ENCODE data around the gene DIRAS3.
"Not testable (repeated sequence)": the region's sequence is repeated elsewhere in the genome, so short reads cannot be mapped to it uniquely, and the experiment has no call there.

The DIRAS3 gene

DNA sequence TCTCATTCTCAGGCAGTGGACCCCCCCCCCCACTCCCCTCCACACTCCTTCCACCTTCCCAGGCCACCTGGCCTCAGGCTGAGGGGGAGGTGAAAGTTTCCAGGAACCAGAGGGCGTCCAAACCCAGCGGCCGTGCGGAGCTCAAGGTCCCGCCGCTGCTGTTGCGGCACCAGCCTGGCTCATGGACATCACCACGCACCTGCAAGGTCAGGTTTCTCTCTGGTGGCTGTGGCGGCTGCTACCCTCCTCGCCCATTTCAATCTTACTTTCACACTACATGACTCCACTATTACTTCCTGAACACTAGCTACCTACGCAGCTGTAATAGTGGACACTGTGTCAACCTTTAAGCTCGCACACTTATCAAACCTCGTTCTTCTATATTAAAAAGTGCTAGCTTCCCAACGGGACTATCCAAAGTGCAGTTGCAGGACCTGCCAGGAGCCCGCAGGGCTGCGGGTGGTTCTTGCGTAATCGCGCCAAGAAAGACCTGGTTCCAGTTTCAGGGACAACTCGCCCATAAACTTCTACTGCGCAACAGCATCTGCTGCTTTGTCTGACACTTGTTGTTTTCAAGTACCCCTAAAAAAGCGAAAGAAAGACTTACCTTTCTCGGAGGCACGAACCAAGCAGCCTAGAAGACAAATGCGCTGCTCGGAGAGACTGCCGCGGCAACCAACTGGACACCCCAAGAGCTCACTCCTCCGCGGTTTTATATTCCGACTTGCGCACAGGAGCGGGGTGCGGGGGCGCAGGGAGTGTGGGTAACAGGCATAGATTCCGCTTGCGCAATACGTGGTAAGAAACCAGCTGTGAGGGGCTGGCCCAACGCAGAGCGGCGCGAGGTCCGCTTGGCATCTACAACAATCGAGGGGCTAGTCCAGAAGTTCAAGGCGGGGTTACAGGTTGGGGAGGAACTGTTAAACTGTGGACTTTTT, at the start of gene DIRAS3:
TSS of gene DIRAS3 (minus strand) at position 687 of the 938 bp plus-strand sequence. CDS start 3,330 bp downstream, outside the sequence.
- no peak for DNase-seq

DNA sequence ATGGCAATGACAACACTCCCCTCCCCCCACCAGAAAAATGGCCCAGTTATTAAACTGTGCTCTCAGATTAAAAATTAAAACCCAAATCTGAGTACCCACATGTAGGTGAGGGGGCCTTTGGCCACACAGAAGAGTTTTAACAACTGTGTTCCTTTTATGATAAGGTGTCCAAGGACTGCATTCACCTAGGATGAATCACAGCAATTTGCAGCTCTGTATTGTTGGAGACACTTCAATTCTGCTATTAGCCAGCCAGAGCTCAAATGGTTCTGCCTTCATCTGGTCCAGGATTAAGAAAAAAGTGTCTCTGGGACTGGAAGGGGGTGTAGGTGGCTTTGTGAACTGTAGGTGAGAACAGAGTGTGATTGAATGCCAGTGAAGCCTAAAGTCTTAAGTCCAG, 43.3 kb upstream of the DIRAS3 start:
- no peak for DNase-seq

- no peak for DNase-seq
These were observed 36.8 kb upstream of the DIRAS3 start for GRCh38 chr1:68087184-68087583.

DNA sequence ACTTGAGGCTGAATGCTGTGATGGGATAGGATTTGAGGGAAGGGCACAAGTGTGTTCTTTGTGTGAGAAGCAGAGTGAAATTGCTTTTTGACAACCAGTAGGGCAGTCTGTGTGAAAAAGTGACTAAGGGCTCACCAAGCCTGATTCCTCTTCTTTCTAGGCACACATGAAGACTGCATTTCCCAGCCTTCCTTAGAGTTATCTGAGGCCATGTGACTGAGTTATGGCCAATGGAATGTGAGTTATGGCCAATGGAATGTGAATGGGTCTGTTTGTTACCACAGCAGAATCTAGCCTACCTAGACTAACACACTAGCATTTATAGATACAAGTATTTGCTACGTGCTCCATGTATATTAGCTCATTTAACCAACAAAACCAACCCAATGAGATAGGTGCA, 35.3 kb upstream of the DIRAS3 start:
- no peak for DNase-seq

DNA sequence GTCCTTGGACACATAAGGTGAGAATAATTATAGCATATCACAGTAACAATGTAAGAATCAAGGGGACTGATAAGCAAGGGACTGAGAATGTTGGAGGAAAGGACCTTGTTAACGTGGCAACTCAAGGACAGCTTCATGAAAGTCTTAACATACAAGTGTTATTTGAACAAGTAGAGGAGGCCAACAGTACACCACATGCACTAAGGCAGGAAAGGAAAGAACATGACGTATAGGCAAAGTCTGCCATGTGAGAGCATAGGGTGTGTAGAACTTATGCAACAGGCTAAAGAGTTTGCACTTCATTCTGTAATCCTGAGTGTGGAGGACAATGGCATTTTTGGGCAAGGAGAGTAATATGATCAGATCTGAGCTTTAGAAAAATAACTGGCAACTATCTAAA, 33.3 kb upstream of the DIRAS3 start:
- DNase-seq, result no peak

- no peak for DNase-seq
These were observed 31.4 kb upstream of the DIRAS3 start for GRCh38 chr1:68081775-68082283.

GRCh38 chr1:68078647-68079046, 28.2 kb upstream of the DIRAS3 start:
- DNase-seq, result no peak

GRCh38 chr1:68074472-68074871, 24.0 kb upstream of the DIRAS3 start:
- no peak for DNase-seq

- no peak for DNase-seq
These were observed 15.3 kb upstream of the DIRAS3 start for GRCh38 chr1:68065766-68066165.

- DNase-seq, result not testable (repeated sequence)
These were observed 7.6 kb upstream of the DIRAS3 start for GRCh38 chr1:68058053-68058452.

GRCh38 chr1:68057564-68057963, 7.1 kb upstream of the DIRAS3 start:
- no peak for DNase-seq

GRCh38 chr1:68057050-68057449, 6.6 kb upstream of the DIRAS3 start:
- no peak for DNase-seq

- no peak for DNase-seq
These were observed 1.0 kb upstream of the DIRAS3 start for GRCh38 chr1:68051475-68051874.

GRCh38 chr1:68047659-68048026, 2.8 kb downstream of the DIRAS3 start:
- DNase-seq, result no peak

- no peak for DNase-seq
These were observed 3.4 kb downstream of the DIRAS3 start for GRCh38 chr1:68046885-68047658.

DNA sequence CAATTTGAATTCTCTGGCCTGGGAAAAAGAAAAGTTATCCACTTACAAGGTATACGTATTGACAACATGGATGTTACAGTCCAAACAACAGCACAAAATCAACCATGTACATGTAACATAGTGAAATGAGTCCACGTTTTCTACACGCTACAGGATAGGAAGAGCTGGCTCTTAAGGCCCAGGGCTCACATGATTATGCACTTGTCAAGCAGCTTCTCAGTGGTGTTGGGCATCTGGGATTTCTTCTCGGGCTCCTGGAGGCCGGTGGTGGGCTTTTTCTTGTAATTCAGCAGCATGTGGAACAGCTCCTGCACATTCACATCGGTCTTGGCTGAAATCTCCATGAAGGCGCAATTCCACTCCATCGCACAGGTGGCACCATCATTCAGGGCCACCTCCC, 4.0 kb downstream of the DIRAS3 start:
- no peak for DNase-seq

- DNase-seq, result no peak
These were observed 4.8 kb downstream of the DIRAS3 start for GRCh38 chr1:68045511-68046180.

GRCh38 chr1:68043443-68044090, 6.9 kb downstream of the DIRAS3 start:
- no peak for DNase-seq

- DNase-seq, result no peak
These were observed 13.5 kb downstream of the DIRAS3 start for GRCh38 chr1:68036946-68037345.

GRCh38 chr1:68029444-68029843, 21.0 kb downstream of the DIRAS3 start:
- no peak for DNase-seq

- no peak for DNase-seq
These were observed 21.9 kb downstream of the DIRAS3 start for GRCh38 chr1:68028566-68028965.

GRCh38 chr1:68024635-68025338, 25.6 kb downstream of the DIRAS3 start:
- no peak for DNase-seq
